Neuron (in vitro differentiated cells): ENCODE data around the gene LDAF1.
A peak's percentile ranks its signal among the peaks of the same experiment; 100 is the strongest.
"Not testable (repeated sequence)": the region's sequence is repeated elsewhere in the genome, so short reads cannot be mapped to it uniquely, and the experiment has no call there.

Experiments used
- H2AFZ ChIP-seq: one replicate; pipeline ENCODE4 v1.6.1; 2013; ENCODE audit warnings: low read depth, mild to moderate bottlenecking, inconsistent platforms, low read length, moderate library complexity
- H3K27me3 ChIP-seq: one replicate; pipeline ENCODE4 v1.6.1; 2013; ENCODE audit warnings: low read length; ENCODE audit not compliant: insufficient read depth
- H3K36me3 ChIP-seq: one replicate; pipeline ENCODE4 v1.6.1; 2013; ENCODE audit warnings: low read length; ENCODE audit not compliant: insufficient read depth
- H3K4me1 ChIP-seq: one replicate; pipeline ENCODE4 v1.6.1; 2013; ENCODE audit warnings: low read length; ENCODE audit not compliant: insufficient read depth
- H3K4me3 ChIP-seq: 2 replicates; pipeline ENCODE4 v1.5.1; 2013; ENCODE audit warnings: mild to moderate bottlenecking, low read length, moderate library complexity
- H3K9me3 ChIP-seq: one replicate; pipeline ENCODE4 v1.6.1; 2013; ENCODE audit warnings: low read length

Gene LDAF1

DNA sequence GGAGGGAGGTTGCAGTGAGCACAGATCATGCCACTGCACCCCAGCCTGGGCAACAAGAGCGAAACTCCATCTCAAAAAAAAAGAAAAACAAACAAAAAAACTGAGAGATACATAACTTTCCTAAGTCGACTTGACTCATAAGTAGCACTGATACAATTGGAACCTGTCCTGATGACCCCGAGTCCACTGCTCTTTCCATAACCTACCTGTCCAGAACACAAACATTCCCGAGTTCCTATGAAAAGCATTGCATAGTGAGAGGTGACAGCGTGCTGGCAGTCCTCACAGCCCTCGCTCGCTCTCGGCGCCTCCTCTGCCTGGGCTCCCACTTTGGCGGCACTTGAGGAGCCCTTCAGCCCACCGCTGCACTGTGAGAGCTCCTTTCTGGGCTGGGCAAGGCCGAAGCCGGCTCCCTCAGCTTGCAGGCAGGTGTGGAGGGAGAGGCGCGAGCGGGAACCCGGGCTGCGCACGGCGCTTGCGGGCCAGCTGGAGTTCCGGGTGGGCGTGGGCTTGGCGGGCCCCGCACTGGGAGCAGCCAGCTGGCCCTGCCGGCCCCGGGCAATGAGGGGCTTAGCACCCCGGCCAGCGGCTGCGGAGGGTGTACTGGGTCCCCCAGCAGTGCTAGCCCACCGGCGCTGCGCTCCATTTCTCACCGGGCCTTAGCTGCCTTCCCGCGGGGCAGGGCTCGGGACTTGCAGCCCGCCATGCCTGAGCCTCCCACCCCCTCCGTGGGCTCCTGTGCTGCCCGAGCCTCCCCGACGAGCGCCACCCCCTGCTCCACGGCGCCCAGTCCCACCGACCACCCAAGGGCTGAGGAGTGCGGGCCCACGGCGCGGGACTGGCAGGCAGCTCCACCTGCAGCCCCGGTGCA, 6.1 kb upstream of the LDAF1 start:
- not testable (repeated sequence) for H3K4me1 ChIP-seq, H2AFZ ChIP-seq, H3K27me3 ChIP-seq, H3K4me3 ChIP-seq, H3K36me3 ChIP-seq, H3K9me3 ChIP-seq

DNA sequence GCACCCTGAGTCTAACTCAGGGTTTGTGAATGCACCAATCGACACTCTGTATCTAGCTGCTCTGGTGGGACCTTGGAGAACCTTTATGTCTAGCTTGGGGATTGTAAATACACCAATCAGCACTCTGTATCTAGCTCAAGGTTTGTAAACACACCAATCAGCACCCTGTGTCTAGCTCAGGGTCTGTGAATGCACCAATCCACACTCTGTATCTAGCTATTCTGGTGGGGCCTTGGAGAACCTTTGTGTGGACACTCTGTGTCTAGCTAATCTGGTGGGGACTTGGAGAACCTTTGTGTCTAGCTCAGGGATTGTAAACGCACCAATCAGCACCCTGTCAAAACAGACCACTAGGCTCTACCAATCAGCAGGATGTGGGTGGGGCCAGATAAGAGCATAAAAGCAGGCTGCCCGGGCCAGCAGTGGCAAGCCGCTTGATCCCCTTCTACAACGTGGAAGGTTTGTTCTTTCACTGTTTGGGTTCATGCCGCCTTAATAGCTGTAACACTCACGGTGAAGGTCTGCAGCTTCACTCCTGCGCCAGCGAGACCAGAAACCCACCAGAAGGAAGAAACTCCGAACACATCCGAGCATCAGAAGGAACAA, 5.2 kb upstream of the LDAF1 start:
- not testable (repeated sequence) for H3K27me3 ChIP-seq, H2AFZ ChIP-seq, H3K9me3 ChIP-seq

GRCh38 chr16:21156011-21156410, 2.5 kb upstream of the LDAF1 start:
- peaks cover 10% of the 10 kb centered on the region for H3K4me1 ChIP-seq
- not testable (repeated sequence) for H3K27me3 ChIP-seq, H3K36me3 ChIP-seq, H3K4me3 ChIP-seq, H2AFZ ChIP-seq, H3K9me3 ChIP-seq

More for the DNA sequence above, 5.2 kb upstream of the LDAF1 start:
- H3K4me1 ChIP-seq, H3K36me3 ChIP-seq, H3K4me3 ChIP-seq: not testable (repeated sequence)

GRCh38 chr16:21156767-21157467, 1.6 kb upstream of the LDAF1 start:
- H2AFZ ChIP-seq: no peak overlapping the region
- H3K4me3 ChIP-seq: no peak overlapping the region
- H3K36me3 ChIP-seq: peaks cover 10% of the 10 kb centered on the region
- peaks cover 10% of the 10 kb centered on the region for H3K4me1 ChIP-seq
- H3K27me3 ChIP-seq: no peaks in the 10 kb centered on the region
- no peaks in the 10 kb centered on the region for H3K9me3 ChIP-seq

GRCh38 chr16:21157632-21158031, 842 bp upstream of the LDAF1 start:
- Histone ChIP-seq H3K4me1 (peaks cover 10% of the 10 kb centered on the region), H2AFZ (peak overlapping the region; percentile 88), H3K36me3 (peaks cover 12% of the 10 kb centered on the region), H3K4me3 (peak overlapping the region; percentile 64), H3K9me3 (no peaks in the 10 kb centered on the region), H3K27me3 (no peaks in the 10 kb centered on the region)

GRCh38 chr16:21159281-21159951, 942 bp downstream of the LDAF1 start:
- peak overlapping the region; percentile 88 for H2AFZ ChIP-seq
- H3K36me3 ChIP-seq: peaks cover 22% of the 10 kb centered on the region
- peaks cover 10% of the 10 kb centered on the region for H3K4me1 ChIP-seq
- no peaks in the 10 kb centered on the region for H3K9me3 ChIP-seq
- H3K4me3 ChIP-seq: peak overlapping the region; percentile 64
- no peaks in the 10 kb centered on the region for H3K27me3 ChIP-seq

- Histone ChIP-seq H3K4me1 (peaks cover 10% of the 10 kb centered on the region), H3K9me3 (no peaks in the 10 kb centered on the region), H2AFZ (no peak overlapping the region), H3K4me3 (no peak overlapping the region), H3K27me3 (no peaks in the 10 kb centered on the region), H3K36me3 (peaks cover 29% of the 10 kb centered on the region)
Observed at GRCh38 chr16:21160276-21160675, 1.8 kb downstream of the LDAF1 start.

- H3K27me3 ChIP-seq: no peaks in the 10 kb centered on the region
- peaks cover 10% of the 10 kb centered on the region for H3K4me1 ChIP-seq
- H3K36me3 ChIP-seq: peaks cover 31% of the 10 kb centered on the region
- H3K4me3 ChIP-seq: no peak overlapping the region
- H3K9me3 ChIP-seq: no peaks in the 10 kb centered on the region
- no peak overlapping the region for H2AFZ ChIP-seq
Observed at GRCh38 chr16:21161211-21161610, 2.7 kb downstream of the LDAF1 start.

GRCh38 chr16:21162661-21163151, 4.2 kb downstream of the LDAF1 start:
- H2AFZ ChIP-seq: no peak overlapping the region
- H3K9me3 ChIP-seq: no peaks in the 10 kb centered on the region
- no peak overlapping the region for H3K4me3 ChIP-seq
- H3K4me1 ChIP-seq: peaks cover 10% of the 10 kb centered on the region
- no peaks in the 10 kb centered on the region for H3K27me3 ChIP-seq
- peaks cover 36% of the 10 kb centered on the region for H3K36me3 ChIP-seq

- no peaks in the 10 kb centered on the region for H3K9me3 ChIP-seq
- peaks cover 36% of the 10 kb centered on the region for H3K36me3 ChIP-seq
- H3K4me1 ChIP-seq: peaks cover 6% of the 10 kb centered on the region
- no peaks in the 10 kb centered on the region for H3K27me3 ChIP-seq
- no peak overlapping the region for H3K4me3 ChIP-seq
- no peak overlapping the region for H2AFZ ChIP-seq
Observed at GRCh38 chr16:21163576-21163975, 5.1 kb downstream of the LDAF1 start.

DNA sequence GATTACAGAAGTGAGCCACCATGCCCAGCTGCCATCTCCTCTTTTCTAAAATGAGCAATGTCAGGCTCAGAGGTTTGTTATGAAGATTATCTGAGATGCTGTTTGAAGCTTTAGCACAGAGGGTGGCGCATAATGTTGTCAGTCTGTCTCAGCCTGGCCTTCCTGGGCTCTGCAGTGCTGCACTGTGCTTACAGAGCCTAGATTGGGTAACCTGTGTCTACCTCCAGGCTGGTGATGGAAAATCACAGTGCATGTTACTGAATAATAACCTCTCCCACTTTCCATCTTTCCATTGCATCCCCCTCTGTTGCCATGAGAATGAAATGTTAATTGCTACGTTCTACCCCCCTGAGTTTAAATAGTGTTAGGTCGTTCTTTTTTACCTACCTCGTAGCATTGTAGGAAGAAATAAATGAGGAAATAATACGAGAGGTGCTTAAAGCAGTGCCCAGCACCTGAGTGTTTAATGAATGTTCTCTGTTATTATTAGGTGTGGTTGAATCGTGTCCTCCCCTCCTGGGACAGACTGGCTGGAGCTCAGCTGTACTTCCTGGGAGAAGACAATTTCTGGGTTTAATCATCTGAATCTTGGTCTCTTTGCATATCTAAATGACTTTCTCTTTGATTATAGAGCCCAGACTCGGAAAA, 6.2 kb downstream of the LDAF1 start:
- Histone ChIP-seq H3K36me3 (peaks cover 42% of the 10 kb centered on the region), H3K9me3 (no peaks in the 10 kb centered on the region), H2AFZ (no peak overlapping the region), H3K4me1 (no peaks in the 10 kb centered on the region), H3K4me3 (no peak overlapping the region), H3K27me3 (no peaks in the 10 kb centered on the region)

GRCh38 chr16:21166561-21166961, 8.1 kb downstream of the LDAF1 start:
- Histone ChIP-seq H3K27me3 (no peaks in the 10 kb centered on the region), H3K9me3 (no peaks in the 10 kb centered on the region), H3K36me3 (peaks cover 45% of the 10 kb centered on the region), H2AFZ (no peak overlapping the region), H3K4me1 (no peaks in the 10 kb centered on the region), H3K4me3 (no peak overlapping the region)
